ENCODE results near the gene KRT82.

DNA sequence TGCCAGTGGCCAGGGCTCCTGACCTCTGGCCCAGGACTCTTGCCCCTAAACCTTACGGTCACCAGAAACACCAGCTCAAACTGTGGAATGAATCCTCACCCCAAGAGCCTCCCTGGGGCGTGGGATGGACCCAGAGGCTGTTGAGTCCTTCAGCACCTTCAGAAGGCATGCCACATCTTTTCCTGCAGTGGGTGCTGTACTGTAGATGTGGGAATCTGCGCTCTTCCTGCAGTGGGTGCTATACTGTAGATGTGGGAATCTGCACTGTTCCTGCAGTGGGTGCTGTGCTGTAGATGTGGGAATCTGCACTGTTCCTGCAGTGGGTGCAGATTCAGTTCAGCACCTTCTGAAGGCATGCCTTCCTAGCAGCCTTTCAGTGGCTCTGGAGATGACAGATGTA is 1.2 kb downstream of the KRT82 start:
- TF ChIP-seq CTCF (IDR thresholded peaks at IDR 0.05 in 8 of 11, conservative IDR thresholded peaks at IDR 0.05 in 3 of 11): no peak
- TF ChIP-seq POLR2A (IDR thresholded peaks at IDR 0.05): no peak
- no peak for TF ChIP-seq POLR2AphosphoS5 (IDR thresholded peaks at IDR 0.05)

Measured in spleen (tissue), 7 donors.